T-helper 22 cell (primary cell): ENCODE measurements around the gene KCNIP3.

Experiments used
- DNase-seq: peaks from one replicate; pipeline ENCODE4 v3.0.0-alpha.2; 2020; ENCODE audit warnings: low read depth

KCNIP3 gene

DNA sequence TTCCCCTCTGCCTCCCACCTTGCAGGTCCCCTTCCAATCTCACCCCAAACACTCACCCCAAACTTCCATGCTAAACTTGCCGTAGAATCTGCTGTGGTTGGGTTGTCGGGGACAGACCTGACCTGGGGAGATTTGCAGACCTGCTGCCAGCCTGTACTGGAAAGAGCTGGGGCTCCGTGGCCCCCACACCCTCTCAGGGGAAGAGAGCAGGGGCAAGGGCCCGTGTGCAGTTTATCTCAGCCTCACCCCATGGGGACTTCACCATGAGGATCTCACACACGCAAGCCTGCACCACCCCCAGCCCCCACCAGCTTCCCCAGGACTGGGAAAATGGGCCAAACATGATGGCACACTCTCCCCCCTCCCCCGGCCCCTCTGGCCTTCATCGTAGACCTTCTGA lies 30.7 kb downstream of the KCNIP3 start:
- no peak for DNase-seq

DNA sequence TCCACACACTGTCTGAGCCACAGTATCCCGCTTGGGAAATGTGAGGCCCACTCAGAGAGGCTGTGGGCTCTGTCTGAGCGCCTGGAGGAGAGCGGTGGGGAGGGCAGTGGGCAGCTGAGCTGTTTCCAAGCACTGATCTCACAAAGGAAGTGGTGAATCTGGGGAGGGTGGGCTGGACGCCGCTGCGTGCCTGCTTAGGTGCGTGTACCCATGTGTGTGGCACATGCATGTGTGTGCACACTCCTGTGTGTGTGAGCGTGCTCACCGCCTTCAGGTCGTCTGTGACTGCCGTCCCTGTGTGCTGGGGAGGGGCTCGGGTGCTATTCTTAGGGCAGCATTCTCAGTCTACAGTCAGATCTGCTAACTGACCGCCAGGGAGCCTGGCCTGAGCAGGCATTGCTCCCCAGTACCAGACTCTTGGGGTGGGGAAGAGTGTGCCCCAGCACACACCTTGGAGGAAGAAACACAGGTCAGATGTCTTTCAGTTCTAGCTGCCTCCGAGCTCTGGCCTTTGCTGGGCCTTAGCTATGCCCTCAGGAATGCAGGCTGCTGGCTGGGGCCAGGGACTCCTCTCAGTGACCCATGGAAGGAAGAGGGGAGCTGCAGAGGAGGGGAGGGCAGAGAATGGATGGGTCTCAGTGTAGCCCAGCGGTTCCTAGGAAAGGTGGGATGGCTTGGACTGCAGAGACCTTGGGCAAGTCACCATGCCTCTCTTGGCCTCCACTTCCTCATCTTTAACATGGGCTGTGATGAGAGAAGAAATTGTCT lies 31.4 kb downstream of the KCNIP3 start:
- no peak for DNase-seq

DNA sequence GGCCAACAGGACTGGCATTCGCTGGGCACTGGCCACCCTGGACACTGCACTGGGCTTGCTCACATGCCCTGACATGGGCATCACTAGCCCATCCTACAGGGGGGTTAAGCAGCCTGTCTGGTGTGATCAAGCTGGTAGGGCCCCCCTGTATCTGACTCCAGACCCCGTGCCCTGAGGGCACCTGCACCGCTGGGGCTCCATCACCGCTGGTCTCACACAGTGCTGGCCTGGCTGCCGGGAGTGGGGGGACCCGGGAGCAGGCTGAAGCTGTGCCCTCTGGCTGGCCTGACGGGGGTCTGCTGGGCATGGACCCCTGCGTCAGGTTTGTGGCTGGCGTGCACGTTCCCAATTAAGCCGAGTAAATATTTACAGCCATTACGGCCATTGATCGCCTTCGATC lies 32.3 kb downstream of the KCNIP3 start:
- no peak for DNase-seq

DNA sequence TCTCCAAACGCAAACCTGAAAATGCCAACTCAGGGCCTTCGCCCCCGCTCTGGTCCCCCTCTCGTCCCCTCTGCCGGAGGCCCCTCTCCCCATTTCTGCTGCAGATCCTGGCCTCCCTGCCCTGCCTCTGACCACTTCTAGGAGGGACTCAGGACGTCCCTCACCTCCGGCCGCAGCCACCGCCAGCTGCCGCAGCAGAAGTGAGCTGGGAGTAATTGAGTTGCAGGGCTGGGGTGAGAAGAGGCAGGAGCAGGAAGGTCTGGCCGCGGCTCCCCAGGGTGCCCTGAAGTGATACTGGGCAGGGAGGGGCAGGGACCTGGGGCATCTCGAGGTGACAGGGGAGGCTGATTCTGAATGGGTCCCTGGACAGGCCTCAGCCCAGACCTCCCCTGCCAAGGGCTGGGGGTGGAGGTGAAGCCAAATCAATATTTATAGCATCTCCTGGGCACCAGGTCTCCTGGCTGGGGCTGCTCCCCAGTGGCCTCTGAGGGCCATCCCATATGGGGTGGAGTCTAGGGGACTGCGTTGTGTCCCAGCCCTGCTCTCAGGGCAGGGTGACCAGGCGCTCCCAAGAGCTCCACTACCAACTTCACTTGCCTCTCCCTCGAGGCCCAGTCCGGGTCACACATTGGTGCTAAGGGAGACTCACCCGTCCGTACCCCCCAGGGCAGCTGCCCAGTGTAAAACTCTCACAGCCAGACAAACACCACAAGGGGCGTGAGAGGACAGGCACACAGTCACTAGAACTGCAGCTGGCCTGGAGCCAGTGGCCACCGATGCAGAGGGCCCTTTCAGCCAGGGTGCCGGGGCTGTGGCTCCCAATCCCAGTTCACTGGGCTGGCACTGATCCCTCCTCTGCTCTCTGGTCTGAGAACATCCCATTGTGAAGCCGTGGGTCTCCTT lies 33.0 kb downstream of the KCNIP3 start:
- no peak for DNase-seq

DNA sequence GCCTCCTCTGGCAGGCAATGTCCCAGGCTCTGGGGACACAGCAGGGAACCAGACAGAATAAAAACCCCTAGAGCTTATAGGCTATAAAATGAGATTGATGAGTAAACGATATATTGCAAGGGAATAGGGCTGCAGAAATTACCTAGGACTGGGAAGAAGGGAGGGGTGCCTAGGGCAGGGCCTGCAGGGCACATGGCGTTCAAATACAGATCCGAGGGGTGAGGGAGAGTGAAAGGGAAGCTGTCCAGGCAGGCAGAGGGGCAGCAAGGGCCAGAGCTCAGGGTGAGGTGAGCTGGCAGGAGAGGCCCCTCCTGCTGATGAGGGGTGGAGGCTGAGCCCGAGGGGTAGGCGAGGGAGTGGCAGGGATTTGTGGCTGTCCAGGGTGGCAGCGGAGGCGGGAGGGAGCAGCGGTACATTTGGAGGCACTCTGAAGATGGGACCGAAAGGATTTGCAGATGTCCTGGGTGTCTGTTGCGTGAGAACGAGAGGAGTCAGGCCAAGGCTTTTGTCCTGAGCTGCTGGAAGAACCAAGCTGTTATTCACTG lies 33.7 kb downstream of the KCNIP3 start:
- no peak for DNase-seq

DNA sequence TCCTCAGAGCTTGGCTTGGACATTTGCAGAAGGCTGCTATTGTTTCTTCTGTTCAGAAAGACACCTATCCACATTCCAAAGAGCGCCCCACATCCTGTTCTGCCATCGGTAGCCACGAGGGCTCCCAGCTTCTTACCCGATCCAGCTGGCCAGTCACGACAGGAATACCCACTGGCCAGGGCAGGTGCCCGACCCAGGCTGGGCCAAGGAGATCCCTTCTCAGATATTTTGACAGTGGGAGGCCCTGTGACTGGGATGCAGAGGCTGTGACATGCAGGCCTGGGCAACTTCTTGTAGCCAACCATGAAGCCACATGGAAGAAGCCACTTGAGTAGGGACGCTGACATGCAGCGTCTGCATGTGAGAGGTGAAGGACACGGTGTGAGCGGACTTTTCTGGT lies 34.5 kb downstream of the KCNIP3 start:
- DNase-seq = no peak

DNA sequence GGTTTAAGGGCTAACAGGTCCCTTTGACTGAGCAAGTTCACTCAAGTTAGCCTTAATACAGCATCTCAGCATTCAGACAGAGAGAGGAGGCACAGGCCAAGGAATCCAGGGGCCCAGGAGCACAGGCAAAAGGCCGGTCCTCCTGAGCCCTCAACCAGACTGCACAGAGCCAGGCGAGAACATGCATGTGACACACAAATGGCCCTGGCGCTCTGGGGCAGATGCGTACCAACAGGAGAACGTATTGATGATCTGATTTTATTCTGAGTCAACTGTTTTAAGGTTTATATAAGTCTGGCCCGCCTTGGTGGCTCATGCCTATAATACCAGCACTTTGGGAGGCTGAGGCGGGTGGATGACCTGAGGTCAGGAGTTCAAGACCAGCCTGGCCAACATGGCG lies 34.9 kb downstream of the KCNIP3 start:
- no peak for DNase-seq

DNA sequence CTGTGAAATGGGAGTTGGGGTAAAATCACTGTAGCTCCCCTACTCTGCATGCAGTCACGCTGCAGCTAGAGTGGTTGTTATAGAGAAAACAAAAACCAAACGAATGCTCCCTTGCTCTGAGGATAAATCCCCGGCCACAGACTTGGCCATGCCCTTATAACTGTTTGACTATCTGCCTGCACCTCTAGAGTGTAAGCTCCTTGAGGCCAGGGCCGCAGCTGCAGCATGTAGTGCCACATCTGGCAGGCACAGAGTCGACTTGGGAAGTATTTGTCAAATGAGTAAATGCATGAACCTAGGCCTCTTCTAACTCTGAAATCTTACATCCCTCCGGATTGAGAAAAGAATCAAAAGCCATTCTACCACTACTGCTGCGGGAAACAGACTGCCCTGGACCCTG lies 35.9 kb downstream of the KCNIP3 start:
- no peak for DNase-seq

DNA sequence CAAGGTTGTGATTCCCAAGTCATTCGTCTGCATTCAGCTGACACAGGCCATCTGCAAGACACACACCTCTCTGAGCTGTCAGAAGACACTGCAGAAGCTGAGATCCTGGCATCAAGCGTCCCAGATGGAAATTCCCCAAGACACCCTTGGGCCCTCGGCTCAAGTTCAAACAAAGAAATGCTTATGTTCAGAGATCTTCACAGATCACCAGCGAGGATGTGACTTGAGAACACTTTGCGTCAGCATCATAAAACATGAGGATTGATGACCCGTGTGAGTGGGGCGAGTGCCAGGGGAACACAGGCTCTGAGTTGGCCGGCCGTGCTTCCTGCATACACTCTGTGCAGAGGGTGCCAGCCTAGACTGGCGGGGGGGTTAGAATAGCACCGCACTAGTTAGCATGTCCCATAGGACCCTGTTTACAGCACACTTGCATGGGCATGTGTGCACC lies 36.8 kb downstream of the KCNIP3 start:
- no peak for DNase-seq

DNA sequence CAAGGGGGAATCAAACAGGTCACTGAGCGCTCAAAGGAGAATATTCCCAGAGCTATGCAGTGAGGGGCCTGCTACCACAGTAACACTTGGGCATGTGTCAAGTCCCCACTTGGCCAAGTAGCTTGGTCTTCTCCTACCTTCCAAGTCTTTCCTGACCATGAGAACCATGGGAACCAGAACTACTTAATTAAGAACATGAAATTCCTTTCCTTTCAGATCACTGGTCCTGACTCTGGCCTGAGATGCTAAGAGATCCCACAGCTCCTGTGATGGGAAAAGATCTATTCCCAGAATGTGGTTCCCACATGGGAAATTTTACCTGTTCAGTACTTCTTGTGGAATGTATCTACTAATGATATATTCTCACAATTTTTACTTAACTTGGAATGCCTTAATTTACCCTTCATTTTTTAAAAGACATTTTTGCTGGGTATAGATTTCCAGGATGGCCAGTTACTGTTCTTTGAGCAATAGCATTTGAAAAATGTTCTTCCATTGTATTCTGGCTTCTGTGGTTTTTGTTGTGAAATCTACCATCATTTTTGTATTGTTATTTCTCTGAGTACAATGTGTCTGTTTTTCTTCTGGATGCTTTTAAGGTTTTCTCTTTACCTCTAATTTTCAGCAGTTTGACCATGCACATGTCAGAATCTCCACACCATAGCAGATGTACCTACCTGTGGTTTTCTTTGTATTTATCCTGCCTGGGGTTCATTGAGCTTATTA lies 37.9 kb downstream of the KCNIP3 start:
- DNase-seq = no peak

DNA sequence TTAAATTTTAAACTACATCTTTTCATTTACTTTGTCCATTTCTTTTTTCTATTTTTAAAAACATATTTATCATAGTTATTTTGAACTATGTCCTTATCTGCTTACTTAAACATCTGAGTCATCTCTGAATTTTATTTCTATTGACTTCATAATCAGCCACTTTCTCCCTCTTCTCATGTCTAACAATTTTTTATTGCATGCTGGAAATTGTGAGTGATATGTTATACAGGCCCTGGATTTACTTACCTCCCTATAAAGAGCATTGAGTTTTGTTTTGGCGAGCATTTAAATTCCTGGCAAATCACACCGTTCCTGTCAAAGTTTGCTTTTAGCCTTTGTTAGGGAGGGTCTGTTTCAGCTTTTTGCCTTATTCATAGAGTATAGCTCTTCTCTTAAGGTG lies 39.3 kb downstream of the KCNIP3 start:
- no peak for DNase-seq

DNA sequence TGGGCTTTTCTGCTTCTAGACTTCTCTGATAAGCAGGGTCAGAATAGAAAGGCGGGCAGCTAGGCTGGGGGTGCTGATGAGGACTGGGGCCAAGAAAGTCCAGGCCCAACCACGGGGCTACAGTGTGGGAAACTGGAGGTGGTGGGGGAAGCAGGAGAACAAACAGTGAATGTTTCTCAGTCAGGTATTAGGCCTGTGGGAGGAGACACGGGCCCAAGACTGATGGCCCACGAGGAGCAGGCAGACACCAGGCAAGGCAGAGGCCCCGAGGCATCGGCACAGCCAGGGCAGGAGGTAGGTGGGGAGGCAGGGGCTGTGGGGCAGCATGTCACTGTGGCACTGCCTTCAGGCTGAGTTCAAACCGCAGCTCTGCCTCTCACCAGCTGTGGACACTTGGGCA lies 40.7 kb downstream of the KCNIP3 start:
- DNase-seq = no peak

DNA sequence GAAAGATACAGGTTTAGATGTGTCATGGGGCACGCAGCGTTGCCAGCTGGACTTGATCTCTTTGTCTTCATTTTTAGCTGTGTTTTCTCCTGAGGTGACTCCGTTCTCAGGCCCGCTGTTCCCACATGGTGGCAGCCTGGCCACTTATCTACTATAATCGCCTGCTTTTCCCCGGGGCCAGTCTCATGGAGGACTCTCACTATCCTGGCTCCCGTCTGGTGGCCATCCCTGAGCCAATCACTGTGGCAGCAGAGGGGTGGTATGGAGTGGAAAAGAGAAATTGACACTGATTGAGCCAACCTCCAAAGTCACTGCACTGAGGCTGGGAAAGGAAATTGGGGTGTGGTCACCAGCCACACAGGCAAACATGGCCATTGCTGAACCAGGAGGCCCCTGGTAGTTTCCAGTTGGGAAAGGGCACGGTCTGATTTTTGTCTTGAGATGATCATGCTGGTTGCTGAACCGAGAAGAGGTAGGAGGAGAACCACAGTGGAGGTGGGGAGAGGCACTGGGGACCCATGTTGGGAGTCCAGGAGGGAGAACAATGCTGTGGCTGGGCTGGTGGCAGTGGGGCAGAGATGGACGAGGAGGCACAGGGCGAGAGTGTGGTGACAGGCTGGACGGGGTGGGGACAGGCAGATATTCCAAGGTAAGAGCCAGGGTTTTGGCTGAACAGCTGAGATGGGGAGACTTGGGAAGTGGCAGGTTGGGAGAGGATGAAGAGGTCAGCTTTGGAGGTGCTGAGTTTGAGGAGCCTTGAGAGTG lies 45.6 kb downstream of the KCNIP3 start:
- no peak for DNase-seq

DNA sequence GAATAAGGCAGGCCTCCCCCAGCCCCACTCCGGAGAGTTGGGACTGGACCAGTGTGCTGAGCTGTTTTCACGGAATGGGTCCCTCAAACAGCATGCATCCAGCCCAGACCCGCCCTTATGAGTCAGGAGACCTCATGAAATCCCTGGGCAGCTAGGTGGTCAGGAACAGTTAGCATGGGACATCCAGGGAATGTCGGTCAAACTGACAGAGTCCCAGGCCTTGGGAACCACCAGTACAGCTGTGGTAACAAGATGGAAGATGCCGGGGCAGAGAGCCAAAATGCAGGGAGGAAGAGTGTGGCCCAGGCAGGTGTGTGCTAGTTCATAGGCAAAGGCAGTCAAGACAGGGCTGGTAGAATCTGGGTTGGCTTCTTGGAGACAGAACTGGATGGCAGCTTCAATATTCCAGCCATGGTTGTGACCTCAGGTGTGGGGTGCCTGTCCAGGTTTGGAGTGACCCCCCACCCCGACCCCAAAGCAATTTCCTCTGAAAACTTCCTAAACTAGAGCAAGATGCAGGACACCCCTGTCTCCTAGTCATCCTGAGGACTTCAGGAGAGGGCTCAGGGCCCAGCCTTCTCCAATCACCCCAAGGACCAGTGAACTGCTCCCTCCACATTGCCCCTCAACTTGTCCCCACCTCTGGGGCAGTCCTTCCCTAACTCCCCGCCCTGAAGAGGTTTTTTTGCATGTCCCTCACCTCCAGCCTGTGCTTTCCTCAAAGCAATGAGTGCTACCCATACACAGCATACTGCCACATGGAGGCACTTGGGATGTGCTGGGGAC lies 46.5 kb downstream of the KCNIP3 start:
- no peak for DNase-seq

DNA sequence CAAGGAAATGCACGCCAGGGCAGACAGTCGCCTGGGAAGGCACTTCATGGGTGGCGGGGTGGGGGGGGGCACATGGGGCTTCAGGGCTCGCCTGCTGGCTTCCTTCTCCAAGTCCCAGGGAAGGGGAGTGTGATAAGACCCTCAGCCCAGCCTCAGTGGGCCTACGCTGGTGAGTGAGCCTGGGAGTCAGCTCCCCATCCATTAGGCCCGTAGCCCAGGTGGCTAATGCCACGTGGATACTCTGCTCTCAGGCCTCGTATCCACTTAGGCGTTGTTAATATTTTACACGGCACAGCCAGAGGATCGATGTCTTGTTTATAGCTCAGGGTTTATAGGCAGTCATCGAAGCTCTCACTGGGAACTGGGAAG lies 47.1 kb downstream of the KCNIP3 start:
- no peak for DNase-seq

DNA sequence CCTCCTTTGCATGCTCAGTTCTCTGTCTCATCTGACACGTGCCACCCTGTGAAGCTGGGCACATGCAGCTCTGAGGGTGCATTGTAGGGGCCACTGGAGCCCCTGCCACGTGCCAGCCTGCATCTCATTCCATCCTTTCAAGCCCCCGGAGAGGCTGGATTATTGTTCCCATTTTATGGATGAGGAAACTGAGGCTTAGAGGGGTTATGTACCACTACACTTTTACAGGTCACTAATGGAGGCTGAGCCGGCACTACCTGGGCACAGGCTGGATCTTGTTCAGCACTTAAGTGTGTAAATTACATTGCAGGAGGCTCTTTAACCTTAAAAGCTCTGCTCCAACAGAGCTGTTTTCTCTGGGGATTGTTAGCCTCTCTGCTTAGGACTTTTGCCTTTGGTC lies 47.5 kb downstream of the KCNIP3 start:
- no peak for DNase-seq

DNA sequence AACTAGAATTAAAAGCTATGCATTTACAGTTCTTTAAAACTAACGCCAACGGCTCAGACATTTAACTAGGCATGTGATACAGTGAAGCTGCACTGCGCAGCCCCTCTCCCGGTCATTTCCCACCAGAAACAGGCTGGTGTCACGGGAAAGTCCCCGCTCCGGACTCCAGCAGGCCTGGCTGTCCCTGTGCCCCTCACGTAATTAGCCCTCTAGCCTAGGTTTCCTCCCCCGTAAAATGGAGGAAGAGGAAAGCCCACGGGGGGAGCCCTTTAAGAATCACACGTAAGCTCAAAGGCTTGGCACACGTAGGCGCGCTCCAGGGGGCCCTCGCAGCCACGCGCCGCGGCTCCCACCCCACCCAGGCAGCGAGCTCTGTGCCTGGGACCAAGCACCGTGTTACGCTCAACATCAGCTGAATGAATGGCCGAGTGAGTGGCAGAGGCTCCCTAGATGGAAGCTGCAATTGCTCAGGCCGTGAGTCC lies 48.0 kb downstream of the KCNIP3 start:
- DNase-seq = no peak

DNA sequence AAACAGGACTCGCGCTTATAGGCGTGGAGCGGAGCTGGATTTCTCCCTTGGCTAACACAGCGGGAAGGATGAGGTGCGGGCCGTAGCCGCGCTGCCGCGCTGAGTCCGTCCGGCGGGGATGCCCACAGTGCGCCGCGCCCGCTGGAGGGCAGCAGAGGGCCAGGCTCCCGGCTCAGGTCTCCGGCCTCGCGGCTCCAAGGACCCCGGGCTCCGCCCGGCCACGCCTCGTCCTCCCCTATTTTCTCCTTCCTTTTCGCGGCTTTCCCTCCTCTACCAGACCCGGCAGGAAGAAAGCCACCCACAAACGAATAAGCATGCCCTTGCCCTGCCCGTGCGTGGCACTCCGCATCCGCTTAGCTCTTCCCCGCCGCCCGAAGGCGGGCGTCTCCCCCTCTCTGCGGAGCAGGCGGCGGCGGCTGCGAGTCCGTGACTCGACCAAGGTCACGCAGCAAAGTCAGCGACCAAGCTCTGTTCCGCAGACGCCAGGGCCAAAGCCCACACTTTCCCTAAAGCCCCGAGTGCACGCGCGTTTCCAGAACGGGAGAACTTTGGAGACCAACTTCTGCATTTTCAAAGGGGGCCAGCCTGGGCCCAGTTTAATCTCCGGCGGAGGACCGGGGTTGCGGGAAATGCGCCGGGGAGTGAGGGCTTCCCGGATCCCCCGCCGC lies 48.5 kb downstream of the KCNIP3 start:
- no peak for DNase-seq

DNA sequence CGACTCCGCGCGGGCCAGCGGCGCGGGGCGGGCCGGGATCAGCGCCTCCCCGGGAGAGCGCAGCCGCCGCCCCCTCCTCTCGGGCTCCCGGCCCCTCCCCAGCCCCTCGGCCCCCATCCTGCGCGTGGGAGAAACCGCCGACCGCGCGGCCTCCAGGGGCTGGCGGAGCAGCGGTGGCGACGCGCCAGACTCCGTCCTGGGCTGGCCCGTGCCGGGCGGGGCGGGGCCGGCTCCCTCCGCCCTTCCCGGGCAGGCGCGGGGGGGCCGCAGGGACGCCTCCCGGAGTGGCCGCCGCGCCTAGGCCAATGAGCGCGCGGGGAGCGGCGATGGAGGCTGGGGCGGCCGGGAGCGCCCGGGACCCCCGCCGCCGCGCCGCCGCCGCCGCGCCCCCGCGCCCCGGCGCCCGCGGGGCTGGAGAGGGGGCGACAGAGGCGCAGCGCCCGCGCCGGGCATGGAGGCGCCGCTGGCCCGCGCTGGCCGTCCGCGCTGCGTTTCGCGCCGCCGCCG lies 49.1 kb downstream of the KCNIP3 start:
- no peak for DNase-seq
